ENCODE results near the gene PRSS57. TPM values are rescaled to one million over a fixed set of nuclear protein-coding genes. Genes with fewer than 3 reads are reported as not detected.

PRSS57 gene
- total and polyA plus RNA-seq, 2 of the 8 experiments (the other 6 are each of a cell fraction or from before 2014, with no cell fraction given) = not detected

GRCh38 chr19:738509-739128, 43.4 kb upstream of the PRSS57 start:
- FAIRE-seq = no peak
- 95% methylated on average over 17 of the region's 23 CpGs; no CpG with 5 or more reads in 1 of the 2 experiments for WGBS, 2 experiments (ENCODE audit: extremely low coverage in 1 of 2, insufficient coverage in 1 of 2, insufficient read length in 1 of 2, insufficient replicate concordance in 2 of 2, low coverage in 1 of 2, low lambda C conversion rate in 2 of 2, missing lambda C conversion rate in 1 of 2)
- Histone ChIP-seq H3K27me3 (replicated peaks in 1 of 4; ENCODE audit: control insufficient read depth in 3 of 4, extremely low read depth in 1 of 4, insufficient read depth in 3 of 4, low read length in 3 of 4) (no peaks in the 10 kb centered on the region), H2BK15ac (ENCODE audit: low read length) (no peak overlapping the region), H3K27ac (ENCODE audit: low read depth, low read length) (no peak overlapping the region), H3K4me1 (replicated peaks in 1 of 4; ENCODE audit: control insufficient read depth in 3 of 4, insufficient read depth in 4 of 4, low read length in 3 of 4) (no peaks in the 10 kb centered on the region), H3K79me1 (ENCODE audit: low read depth, low read length) (no peaks in the 10 kb centered on the region), H3K4me3 (ENCODE audit: extremely low read depth in 1 of 4, insufficient read depth in 2 of 4, low read depth in 3 of 4, low read length in 4 of 4) (no peak overlapping the region), H3K23me2 (ENCODE audit: low read depth, low read length) (no peaks in the 10 kb centered on the region), H2BK20ac (ENCODE audit: low read length) (no peak overlapping the region), H2BK5ac (ENCODE audit: low read depth, low read length) (no peak overlapping the region), H3K4me2 (ENCODE audit: insufficient read depth in 1 of 2, low read depth in 2 of 2, low read length in 2 of 2) (no peak overlapping the region), H2BK120ac (replicated peaks; ENCODE audit: low read depth, low read length) (no peak overlapping the region), H3K56ac (replicated peaks; ENCODE audit: insufficient read length, low read depth, low read length) (no peak overlapping the region), H3K14ac (ENCODE audit: insufficient read length) (no peak overlapping the region), H3K4ac (replicated peaks; ENCODE audit: insufficient read length, low read depth, low read length) (no peak overlapping the region), H3K9ac (replicated peaks in 1 of 4; ENCODE audit: extremely low read depth in 1 of 4, low read depth in 3 of 4, low read length in 3 of 4) (no peak overlapping the region), H4K8ac (ENCODE audit: extremely low read depth, insufficient read depth, low read length) (no peak overlapping the region), H2AK5ac (ENCODE audit: low read depth, low read length) (no peak overlapping the region), H3K9me3 (ENCODE audit: insufficient read depth in 2 of 2, low read depth in 1 of 2, low read length in 1 of 2) (no peaks in the 10 kb centered on the region), H3K36me3 (ENCODE audit: control insufficient read depth in 2 of 4, insufficient read depth in 4 of 4, low read length in 3 of 4) (no peaks in the 10 kb centered on the region), H4K91ac (replicated peaks; ENCODE audit: insufficient read length, low read length) (no peak overlapping the region), H3K18ac (ENCODE audit: extremely low read depth, low read length) (no peak overlapping the region), H4K5ac (ENCODE audit: insufficient read length, low read depth, low read length) (no peak overlapping the region), H3K23ac (ENCODE audit: insufficient read length) (no peak overlapping the region), H3K79me2 (ENCODE audit: control insufficient read depth in 1 of 2, insufficient read depth in 2 of 2, low read length in 2 of 2) (no peaks in the 10 kb centered on the region), H4K20me1 (replicated peaks in 1 of 2; ENCODE audit: control insufficient read depth in 1 of 2, insufficient read depth in 2 of 2, low read length in 2 of 2) (peaks cover 0 to 4% of the 10 kb centered on the region in 2 experiments), H2BK12ac (ENCODE audit: low read depth, low read length) (no peak overlapping the region), H2AFZ (ENCODE audit: low read length) (no peak overlapping the region)
- DNase-seq (ENCODE audit: low read depth in 1 of 2, low spot score in 2 of 2) = no peak
- ChIA-PET CTCF (ENCODE audit: partially characterized antibody) (interaction anchor here (0.6 to 1.9 kb wide), 8 partner anchors 8 to 180 kb away, joined by 3 to 5 read pairs (median 4); no protein-coding TSS in a partner anchor), POLR2A (ENCODE audit: partially characterized antibody) (interaction anchor here (1.8 kb wide), 1 partner anchor 75 kb away, joined by 6 read pairs; the partner anchor contains the start of gene RNF126)
- TF ChIP-seq JUND (IDR thresholded peaks at IDR 0.05; ENCODE audit: low read length) (no peak), ASH2L (IDR thresholded peaks at IDR 0.05; ENCODE audit: low read length) (no peak), RXRA (IDR thresholded peaks at IDR 0.05; ENCODE audit: insufficient read depth, low read depth, low read length) (no peak), SP4 (IDR thresholded peaks at IDR 0.05; ENCODE audit: low read length) (no peak), POU5F1 (IDR thresholded peaks at IDR 0.05; ENCODE audit: low read depth, low read length) (no peak), KDM5A (IDR thresholded peaks at IDR 0.05; ENCODE audit: low read length) (no peak), NANOG (IDR thresholded peaks at IDR 0.05; ENCODE audit: insufficient read depth, low read depth, low read length, poor library complexity, severe bottlenecking) (no peak), FOSL1 (IDR thresholded peaks at IDR 0.05; ENCODE audit: insufficient read depth, low read depth, low read length) (no peak), RAD21 (IDR thresholded peaks at IDR 0.05 in 1 of 2, conservative IDR thresholded peaks at IDR 0.05 in 1 of 2; ENCODE audit: low read depth in 2 of 2, low read length in 2 of 2) (no peak), CTCF (IDR thresholded peaks at IDR 0.05; ENCODE audit: control extremely low read depth in 1 of 3, insufficient read depth in 1 of 3, low read depth in 1 of 3, low read length in 3 of 3) (no peak), CHD1 (IDR thresholded peaks at IDR 0.05; ENCODE audit: low read depth, low read length) (no peak)

All from H1 (cell line).